Tibial nerve (tissue), 4 donors: Measurements from ENCODE around the gene R3HDM4. TPM values are rescaled to one million over a fixed set of nuclear protein-coding genes. Genes with fewer than 3 reads are reported as not detected.

Experiments
- DNase-seq, 2 donors: peaks; one replicate each; pipeline ENCODE4 v3.0.0-alpha.2; 2019; ENCODE audit warnings: low spot score in 2 of 2
- H3K27ac ChIP-seq, 4 donors: fragments of 200-600 bp; sonication (generic) in 3 of 4; one replicate each; pipeline ENCODE4 v1.5.1; 2017 to 2019; ENCODE audit warnings: mild to moderate bottlenecking in 1 of 4
- H3K27me3 ChIP-seq, 2 donors: fragments of 200-600 bp; sonication (generic) in 1 of 2; one replicate each; pipeline versions ENCODE4 v1.5.1 to v1.6.0; 2017 to 2019
- H3K36me3 ChIP-seq, 3 donors: fragments of 200-600 bp; sonication (generic); one replicate each; pipeline ENCODE4 v1.5.1; 2018 to 2019
- H3K4me1 ChIP-seq, 4 donors: fragments of 200-600 bp; sonication (generic) in 3 of 4; one replicate each; pipeline ENCODE4 v1.5.1; 2017 to 2019
- H3K4me3 ChIP-seq, 4 donors: fragments of 200-600 bp; sonication (generic) in 3 of 4; one replicate each; pipeline ENCODE4 v1.5.1; 2017 to 2019; ENCODE audit warnings: mild to moderate bottlenecking in 1 of 4, moderate library complexity in 1 of 4
- H3K9me3 ChIP-seq, 4 donors: fragments of 200-600 bp; sonication (generic) in 3 of 4; one replicate each; pipeline ENCODE4 v1.5.1; 2017 to 2019
- EP300 ChIP-seq, 2 donors: sonication (generic); formaldehyde crosslinking; IDR thresholded peaks; one replicate each; pipeline ENCODE4 v1.6.1; 2017; ENCODE audit warnings: antibody characterized with exemption in 2 of 2, mild to moderate bottlenecking in 1 of 2
- POLR2A ChIP-seq, 2 donors: fragments of 450-650 bp; IDR thresholded peaks; one replicate each; pipeline ENCODE4 v1.6.1; 2017; ENCODE audit warnings: antibody characterized with exemption in 2 of 2, mild to moderate bottlenecking in 2 of 2, moderate library complexity in 2 of 2
- WGBS, 2 donors: methylation state at CpG; one replicate each; pipeline ENCODE4 v1.1.5; 2018; 5-methylcytosine and 5-hydroxymethylcytosine counted together
- total RNA-seq, 4 donors: library from RNA; depleted of rRNA; stranded (reverse); fragments of >200 nt; gene quantifications; one replicate each; pipeline ENCODE4 v1.1.0, GENCODE V29; 2016
- TF ChIP-seq, protein P1 (sequence below), 5 experiments: fragments of 200-600 bp in 3 of 5; fragments of 450-650 bp in 2 of 5; sonication (generic) in 3 of 5; IDR thresholded peaks; one replicate each; pipeline ENCODE4 v1.5.1; 2016 to 2019; ENCODE audit warnings: antibody characterized with exemption in 5 of 5, mild to moderate bottlenecking in 3 of 5, moderate library complexity in 2 of 5

The R3HDM4 gene
- total RNA-seq, 4 donors from 2014 or later: 30.2 to 47.7 (median 37.6) TPM

- Histone ChIP-seq H3K36me3 (no peaks in the 10 kb centered on the region), H3K27me3 (peaks cover 3 to 50% of the 10 kb centered on the region in 2 donors), H3K27ac (no peak overlapping the region), H3K4me1 (peaks cover 0 to 57% (median 27%) of the 10 kb centered on the region in 4 donors), H3K4me3 (no peak overlapping the region), H3K9me3 (no peaks in the 10 kb centered on the region)
- TF ChIP-seq EP300 (IDR thresholded peaks at IDR 0.05) (no peak), POLR2A (IDR thresholded peaks at IDR 0.05) (no peak)
- TF ChIP-seq, protein P1, sequence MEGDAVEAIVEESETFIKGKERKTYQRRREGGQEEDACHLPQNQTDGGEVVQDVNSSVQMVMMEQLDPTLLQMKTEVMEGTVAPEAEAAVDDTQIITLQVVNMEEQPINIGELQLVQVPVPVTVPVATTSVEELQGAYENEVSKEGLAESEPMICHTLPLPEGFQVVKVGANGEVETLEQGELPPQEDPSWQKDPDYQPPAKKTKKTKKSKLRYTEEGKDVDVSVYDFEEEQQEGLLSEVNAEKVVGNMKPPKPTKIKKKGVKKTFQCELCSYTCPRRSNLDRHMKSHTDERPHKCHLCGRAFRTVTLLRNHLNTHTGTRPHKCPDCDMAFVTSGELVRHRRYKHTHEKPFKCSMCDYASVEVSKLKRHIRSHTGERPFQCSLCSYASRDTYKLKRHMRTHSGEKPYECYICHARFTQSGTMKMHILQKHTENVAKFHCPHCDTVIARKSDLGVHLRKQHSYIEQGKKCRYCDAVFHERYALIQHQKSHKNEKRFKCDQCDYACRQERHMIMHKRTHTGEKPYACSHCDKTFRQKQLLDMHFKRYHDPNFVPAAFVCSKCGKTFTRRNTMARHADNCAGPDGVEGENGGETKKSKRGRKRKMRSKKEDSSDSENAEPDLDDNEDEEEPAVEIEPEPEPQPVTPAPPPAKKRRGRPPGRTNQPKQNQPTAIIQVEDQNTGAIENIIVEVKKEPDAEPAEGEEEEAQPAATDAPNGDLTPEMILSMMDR (IDR thresholded peaks at IDR 0.05): no peak
- no peak for DNase-seq
- 2 to 4% methylated on average over 35 to 53 of the region's 58 CpGs for WGBS, 2 donors
Observed at GRCh38 chr19:918481-919198, 5.6 kb upstream of the R3HDM4 start.

GRCh38 chr19:918152-918437, 5.1 kb upstream of the R3HDM4 start:
- H3K9me3 ChIP-seq: no peaks in the 10 kb centered on the region
- TF ChIP-seq, protein P1 (IDR thresholded peaks at IDR 0.05): no peak
- TF ChIP-seq POLR2A (IDR thresholded peaks at IDR 0.05) (no peak), EP300 (IDR thresholded peaks at IDR 0.05) (no peak)
- no peak for DNase-seq
- no peak overlapping the region for H3K27ac ChIP-seq
- peak overlapping the region in 1 of 4 donors; percentile 35 for H3K4me3 ChIP-seq
- peaks cover 3 to 50% of the 10 kb centered on the region in 2 donors for H3K27me3 ChIP-seq
- H3K4me1 ChIP-seq: peaks cover 0 to 58% (median 29%) of the 10 kb centered on the region in 4 donors
- WGBS, 2 donors: 0% methylated on average over 5 to 9 of the region's 12 CpGs
- no peaks in the 10 kb centered on the region for H3K36me3 ChIP-seq

DNA sequence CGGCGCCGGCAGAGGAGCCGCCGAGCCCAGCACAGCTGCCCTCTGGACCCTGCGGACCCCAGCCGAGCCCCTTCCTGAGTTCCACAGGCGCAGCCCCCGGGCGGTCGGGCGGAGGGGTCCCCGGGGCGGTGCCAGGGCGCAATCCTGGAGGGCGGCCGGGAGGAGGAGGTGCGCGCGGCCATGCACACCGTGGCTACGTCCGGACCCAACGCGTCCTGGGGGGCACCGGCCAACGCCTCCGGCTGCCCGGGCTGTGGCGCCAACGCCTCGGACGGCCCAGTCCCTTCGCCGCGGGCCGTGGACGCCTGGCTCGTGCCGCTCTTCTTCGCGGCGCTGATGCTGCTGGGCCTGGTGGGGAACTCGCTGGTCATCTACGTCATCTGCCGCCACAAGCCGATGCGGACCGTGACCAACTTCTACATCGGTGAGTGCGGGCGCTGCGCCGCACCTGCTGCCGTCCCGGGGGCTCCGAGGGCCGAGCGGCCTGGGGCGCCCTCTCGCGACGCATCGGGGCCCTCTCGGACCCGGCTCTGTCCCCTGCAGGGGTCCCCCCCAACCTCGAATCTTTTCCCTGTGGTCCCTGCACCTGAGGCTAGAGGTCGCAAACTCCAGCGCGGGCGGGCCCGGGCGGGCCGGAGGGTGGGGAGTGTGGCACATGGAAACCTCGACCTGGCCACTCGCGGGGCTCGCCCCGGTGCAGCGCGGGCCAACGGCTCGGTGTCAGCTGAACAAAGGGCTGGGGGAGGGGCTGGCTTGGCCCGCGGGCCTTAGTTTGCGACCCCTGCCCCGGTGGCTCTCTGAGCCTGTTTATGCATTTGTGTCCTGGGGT, 4.5 kb upstream of the R3HDM4 start, which contains the start of gene KISS1R:
Gene KISS1R (plus strand): TSS at position 11 of the 829 bp plus-strand sequence. CDS start 170 bp downstream, at position 181.
- Histone ChIP-seq H3K4me1 (peaks cover 0 to 59% (median 29%) of the 10 kb centered on the region in 4 donors), H3K36me3 (no peaks in the 10 kb centered on the region), H3K9me3 (no peaks in the 10 kb centered on the region), H3K27ac (no peak within 1 kb of the TSS), H3K27me3 (peaks cover 3 to 50% of the 10 kb centered on the region in 2 donors), H3K4me3 (peak within 1 kb of the TSS; percentile 1 to 35 (median 20))
- WGBS, 2 donors: 1% methylated on average over 34 to 37 of the region's 87 CpGs
- TF ChIP-seq, protein P1 (IDR thresholded peaks at IDR 0.05): peak in 4 of 5 experiments; percentile 20 to 50 (median 34)
- no peak for TF ChIP-seq EP300 (IDR thresholded peaks at IDR 0.05)
- DNase-seq: no peak

GRCh38 chr19:916645-917322, 3.8 kb upstream of the R3HDM4 start:
- H3K27me3 ChIP-seq: peaks cover 3 to 50% of the 10 kb centered on the region in 2 donors
- H3K4me3 ChIP-seq: peak overlapping the region; percentile 1 to 35 (median 20)
- H3K4me1 ChIP-seq: peaks cover 0 to 64% (median 29%) of the 10 kb centered on the region in 4 donors
- 18 to 23% methylated on average over 28 to 33 of the region's 35 CpGs for WGBS, 2 donors
- no peaks in the 10 kb centered on the region for H3K36me3 ChIP-seq
- H3K27ac ChIP-seq: no peak overlapping the region
- no peaks in the 10 kb centered on the region for H3K9me3 ChIP-seq
- TF ChIP-seq EP300 (IDR thresholded peaks at IDR 0.05): no peak
- no peak for DNase-seq

- Histone ChIP-seq H3K27me3 (peaks cover 0 to 10% of the 10 kb centered on the region in 2 donors), H3K9me3 (no peaks in the 10 kb centered on the region), H3K4me3 (peak overlapping the region; percentile 66 to 89 (median 78)), H3K27ac (peak overlapping the region; percentile 80 to 97 (median 92)), H3K4me1 (peaks cover 0 to 40% (median 21%) of the 10 kb centered on the region in 4 donors), H3K36me3 (no peaks in the 10 kb centered on the region)
- TF ChIP-seq EP300 (IDR thresholded peaks at IDR 0.05) (no peak), POLR2A (IDR thresholded peaks at IDR 0.05) (no peak)
- TF ChIP-seq, protein P1 (IDR thresholded peaks at IDR 0.05): no peak
- WGBS, 2 donors: 1 to 4% methylated on average over 23 to 45 of the region's 69 CpGs
- no peak for DNase-seq
Observed at GRCh38 chr19:912181-913079, 589 bp downstream of the R3HDM4 start.
